ENCODE results near the gene KDM4B.
"Not testable (repeated sequence)": the region's sequence is repeated elsewhere in the genome, so short reads cannot be mapped to it uniquely, and the experiment has no call there.

Gene KDM4B

DNA sequence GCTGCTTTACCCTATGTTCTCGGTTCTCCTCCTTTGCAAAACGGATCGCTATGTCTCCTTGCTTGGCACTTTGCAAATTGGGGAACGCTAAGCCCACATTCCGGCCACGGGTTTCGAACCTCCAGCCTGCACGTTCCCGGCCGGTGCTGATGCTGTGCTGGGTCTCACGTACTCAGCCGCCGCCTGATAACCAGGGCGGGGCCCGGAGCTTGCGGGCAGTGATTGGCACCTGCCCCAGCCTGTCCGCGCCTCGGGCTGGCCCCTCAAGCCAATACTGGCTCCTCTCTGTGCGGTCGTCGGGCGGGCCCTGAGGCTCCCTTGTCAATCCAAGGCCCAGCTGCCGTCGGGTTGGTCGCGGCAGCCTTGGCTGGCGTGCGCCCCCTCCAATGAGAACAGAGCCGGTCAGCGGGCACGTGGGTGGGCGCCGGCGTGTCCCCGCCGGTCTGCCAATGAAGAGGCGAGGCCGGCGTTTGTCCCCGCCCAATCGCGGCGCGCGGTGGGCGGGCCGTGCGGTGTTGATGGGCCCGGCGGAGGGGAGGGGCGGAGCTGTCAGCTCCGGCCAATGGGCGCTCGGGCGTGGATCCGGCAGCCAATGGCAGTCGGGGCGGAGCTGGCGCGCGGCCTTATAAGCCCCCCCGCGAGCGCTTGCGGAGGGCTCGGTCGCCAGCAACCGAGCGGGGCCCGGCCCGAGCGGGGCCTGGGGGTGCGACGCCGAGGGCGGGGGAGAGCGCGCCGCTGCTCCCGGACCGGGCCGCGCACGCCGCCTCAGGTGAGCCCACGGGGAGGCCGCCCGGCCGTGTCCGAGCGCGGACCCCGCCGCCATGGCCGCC is at the start of gene KDM4B:
Gene KDM4B, plus strand, starts transcription at position 652 of the 830 bp plus-strand sequence. CDS start 63,778 bp downstream, outside the sequence.
- DNase-seq = peak; percentile 99 to 100

DNA sequence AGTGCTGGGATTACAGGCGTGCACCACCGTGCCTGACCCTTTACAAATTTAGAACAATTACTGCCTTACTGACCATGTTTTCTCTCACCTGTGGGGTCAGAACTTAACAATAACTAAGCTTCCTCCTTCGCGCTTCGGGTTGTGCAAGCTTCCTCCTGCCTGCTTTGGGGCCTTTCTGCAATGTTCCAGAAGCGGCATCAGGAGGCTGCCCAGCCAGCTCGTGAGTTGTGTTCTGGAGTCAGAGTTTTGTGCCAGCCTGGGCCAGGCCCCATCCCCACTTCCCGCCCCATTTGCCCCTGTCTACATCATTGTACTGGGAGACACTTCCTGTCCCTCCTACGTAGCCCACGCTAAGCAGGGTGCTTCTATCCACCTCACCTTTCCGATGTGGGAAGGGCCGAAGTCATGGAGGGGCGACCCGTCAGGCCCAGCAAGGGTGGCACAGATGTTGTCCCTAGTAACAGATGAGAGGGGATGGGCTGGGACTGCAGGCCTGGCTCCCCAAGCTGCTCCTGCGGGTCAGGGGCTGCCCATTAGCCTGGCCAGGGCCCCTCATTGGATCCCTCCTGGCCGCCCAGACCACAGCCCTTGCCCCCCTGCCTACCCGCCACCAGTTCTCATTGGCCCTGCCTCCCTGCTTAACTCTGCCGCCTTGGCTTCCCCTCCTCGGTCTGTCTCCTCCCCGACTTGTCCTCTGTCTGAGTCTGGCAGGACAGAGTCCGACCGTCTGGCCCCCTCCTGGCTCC is 46.2 kb upstream of the KDM4B start:
- DNase-seq = no peak

DNA sequence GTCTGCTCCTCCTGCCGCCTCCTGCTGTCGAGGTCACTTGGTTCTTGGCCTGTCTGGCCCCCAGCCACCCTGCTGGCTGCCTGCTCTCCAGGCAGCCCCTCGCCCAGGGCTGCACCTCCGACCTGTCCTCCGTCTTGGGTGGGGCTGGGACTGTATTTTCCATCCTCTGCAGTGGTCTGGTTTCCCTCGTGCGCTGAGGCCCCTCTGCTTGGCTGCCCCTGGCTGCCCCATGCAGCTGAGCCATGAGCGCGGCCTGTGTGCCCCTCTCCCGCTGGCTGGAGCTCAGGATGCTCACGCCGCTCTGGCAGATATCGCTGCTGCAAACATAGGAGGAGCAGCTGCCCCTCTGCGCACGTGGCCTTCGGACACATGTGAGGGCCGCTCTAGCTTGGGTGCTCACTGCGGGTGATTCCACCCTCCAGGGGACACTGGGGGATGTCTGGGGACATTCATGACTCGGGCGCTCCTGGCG is 45.6 kb upstream of the KDM4B start:
- DNase-seq = no peak

DNA sequence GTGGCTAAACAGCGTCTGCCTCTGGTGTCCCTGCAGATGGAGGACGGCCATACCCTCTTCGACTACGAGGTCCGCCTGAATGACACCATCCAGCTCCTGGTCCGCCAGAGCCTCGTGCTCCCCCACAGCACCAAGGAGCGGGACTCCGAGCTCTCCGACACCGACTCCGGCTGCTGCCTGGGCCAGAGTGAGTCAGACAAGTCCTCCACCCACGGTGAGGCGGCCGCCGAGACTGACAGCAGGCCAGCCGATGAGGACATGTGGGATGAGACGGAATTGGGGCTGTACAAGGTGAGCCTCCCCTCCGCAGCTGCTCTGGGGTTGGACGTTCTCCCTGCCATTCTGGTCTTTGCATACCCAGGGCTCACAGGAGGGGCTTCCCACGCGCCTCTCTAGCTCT is 39.7 kb upstream of the KDM4B start:
- DNase-seq = no peak

DNA sequence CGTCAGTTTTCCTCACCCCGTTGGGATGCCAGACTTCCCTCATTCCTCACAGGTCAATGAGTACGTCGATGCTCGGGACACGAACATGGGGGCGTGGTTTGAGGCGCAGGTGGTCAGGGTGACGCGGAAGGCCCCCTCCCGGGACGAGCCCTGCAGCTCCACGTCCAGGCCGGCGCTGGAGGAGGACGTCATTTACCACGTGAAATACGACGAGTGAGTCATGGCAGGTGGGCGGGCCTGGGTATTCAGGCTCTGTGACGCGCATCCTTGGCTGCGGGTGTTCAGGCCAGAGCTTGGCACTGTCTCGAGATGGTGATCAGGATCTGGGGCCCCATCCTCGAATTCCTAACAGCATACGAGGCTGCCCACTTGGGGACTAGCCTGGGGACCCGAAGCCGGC is 38.2 kb upstream of the KDM4B start:
- peak; percentile 53 to 54 for DNase-seq

DNA sequence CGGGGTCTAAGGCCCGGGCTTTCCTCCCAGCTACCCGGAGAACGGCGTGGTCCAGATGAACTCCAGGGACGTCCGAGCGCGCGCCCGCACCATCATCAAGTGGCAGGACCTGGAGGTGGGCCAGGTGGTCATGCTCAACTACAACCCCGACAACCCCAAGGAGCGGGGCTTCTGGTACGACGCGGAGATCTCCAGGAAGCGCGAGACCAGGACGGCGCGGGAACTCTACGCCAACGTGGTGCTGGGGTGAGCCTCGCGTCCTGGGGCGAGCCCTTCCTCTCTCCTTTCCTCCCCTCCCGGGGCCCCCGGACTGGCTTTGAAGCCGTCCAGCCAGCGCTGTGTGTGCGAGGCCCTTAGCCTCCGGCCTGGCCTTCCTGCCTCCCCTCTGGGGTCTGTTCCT is 36.2 kb upstream of the KDM4B start:
- DNase-seq = no peak

DNA sequence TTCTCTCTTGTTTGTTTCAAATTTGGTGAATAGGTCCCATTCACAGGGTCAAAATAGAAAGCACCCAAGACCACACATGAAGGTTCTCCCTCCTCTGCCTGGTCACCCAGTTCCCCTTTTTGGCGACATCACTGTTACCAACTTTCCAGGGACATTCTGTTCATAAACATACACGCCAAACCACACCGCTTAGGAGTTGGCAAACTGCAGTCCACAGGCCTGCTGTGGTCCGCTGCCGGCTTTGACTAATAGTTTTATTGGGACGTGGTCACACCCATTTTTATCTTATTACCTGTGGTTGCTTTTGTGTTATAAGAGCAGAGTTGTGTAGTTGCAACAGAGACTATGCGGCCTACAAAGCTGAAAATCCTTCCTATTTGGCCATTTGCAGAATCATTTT is 35.4 kb upstream of the KDM4B start:
- no peak for DNase-seq

DNA sequence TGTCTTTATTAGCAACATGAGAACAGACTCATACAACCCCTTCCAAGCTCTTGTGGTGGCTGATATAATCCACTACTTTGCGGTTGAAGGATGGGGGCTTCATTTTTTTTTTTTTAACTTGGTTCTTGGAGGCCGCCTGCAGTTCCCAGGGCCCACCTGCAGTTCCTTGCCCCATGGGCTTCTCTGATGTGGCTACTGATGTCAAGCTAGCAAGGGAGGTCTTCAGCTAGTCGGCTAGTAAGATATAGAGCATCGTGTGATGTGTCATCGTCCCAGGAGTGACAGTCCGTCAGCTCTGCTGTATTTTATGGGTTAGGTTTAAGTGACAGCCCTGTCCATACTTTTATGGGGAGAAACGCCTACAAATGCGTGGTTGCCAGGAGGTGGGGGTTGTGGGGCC is 33.5 kb upstream of the KDM4B start:
- no peak for DNase-seq

DNA sequence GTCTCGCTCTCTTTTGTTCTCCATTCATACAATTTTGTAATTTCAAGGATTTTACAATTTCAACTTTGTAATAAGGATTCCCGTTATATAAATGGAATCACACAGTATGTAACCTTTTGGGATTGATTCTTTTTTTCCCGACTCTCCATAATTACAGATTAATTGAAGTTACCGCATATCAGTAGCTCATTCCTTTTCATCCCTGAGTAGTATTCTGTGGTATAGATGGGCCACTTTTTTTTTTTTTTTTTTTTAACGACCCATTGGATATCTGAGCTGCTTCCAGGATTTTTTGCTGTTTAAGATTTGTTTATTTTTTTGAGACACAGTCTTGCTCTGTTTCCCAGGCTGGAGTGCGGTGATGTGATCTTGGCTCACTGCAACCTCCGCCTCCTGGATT is 31.9 kb upstream of the KDM4B start:
- no peak for DNase-seq

DNA sequence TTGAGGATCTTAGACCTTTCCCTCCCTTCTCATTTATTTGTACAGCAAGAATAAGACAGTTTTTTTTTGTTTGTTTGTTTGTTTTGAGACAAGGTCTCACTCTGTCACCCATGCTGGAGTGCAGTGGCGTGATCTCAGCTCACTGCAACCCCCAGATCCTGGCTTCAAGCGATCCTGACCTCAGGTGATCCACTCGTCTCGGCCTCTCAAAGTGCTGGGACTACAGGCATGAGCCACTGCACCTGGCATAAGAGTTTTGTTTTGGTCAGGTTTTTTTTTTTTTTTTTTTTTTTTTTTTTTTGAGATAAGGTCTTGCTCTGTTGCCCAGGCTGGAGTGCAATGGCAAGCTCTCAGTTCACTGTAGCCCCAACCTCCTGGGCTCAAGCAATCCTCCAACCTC is 30.5 kb upstream of the KDM4B start:
- DNase-seq = not testable (repeated sequence)

DNA sequence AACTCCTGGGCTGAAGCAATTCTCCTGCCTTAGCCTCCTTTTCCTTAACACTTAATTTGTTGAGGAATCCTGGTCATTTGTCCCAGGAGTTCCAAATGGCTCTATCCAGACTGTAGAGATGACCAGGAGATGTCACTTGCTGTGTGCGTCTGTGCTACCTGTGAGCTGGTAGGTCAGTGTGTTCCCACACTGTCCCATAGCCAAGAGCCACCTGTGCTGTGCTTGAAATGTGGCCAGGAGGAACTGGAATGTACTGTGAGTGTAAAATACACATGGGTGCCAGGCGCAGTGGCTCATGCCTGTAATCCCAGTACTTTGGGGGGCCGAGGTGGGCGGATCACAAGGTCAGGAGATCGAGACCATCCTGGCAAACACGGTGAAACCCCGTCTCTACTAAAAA is 29.4 kb upstream of the KDM4B start:
- DNase-seq = no peak

DNA sequence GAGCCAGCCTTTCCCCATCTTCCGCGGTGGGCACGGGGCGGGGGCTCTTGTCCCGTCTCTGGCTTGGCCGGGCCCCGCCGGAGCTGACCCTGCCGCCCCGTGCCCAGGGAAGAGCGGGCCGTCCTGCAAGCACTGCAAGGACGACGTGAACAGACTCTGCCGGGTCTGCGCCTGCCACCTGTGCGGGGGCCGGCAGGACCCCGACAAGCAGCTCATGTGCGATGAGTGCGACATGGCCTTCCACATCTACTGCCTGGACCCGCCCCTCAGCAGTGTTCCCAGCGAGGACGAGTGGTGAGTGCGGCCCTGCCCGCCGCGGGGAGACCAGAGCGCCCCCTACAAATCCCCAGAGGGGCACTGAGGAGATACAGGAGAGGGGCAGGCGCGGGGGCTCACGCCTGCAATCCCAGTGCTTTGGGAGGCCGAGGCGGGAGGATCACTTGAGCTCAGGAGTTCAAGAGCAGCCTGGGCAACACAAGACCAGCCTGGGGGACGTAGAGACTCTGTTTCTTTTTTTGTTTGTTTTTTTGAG is 27.2 kb upstream of the KDM4B start:
- DNase-seq = not testable (repeated sequence)

DNA sequence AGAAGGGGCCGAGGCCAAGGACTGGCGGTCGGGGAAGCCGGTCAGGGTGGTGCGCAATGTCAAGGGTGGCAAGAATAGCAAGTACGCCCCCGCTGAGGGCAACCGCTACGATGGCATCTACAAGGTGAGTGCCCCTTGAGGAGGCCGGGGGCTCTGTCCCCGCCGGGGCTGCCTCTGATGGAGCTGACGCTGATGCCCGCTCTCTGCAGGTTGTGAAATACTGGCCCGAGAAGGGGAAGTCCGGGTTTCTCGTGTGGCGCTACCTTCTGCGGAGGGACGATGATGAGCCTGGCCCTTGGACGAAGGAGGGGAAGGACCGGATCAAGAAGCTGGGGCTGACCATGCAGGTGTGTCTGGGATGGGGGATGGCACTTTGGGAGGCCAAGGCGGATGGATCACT is 18.3 kb upstream of the KDM4B start:
- not testable (repeated sequence) for DNase-seq

DNA sequence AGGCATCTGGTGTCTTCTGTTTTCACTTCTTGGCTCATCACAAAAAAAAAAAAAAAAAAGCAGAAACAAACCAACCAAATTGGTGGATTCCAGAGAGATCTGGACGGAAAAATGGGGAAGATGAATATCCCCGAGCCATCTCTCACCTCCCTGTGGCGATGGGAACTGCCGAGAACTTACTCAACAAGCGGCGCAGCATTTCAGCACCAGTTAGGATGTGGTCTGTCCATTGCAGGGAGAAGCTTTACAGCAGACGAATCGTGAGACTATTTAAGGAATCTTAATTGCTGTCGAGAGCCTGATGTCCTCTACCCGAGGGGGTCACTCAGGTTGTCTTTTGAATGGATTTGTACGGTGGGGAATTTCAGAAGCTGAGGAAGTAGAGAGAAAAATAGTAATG is 17.3 kb upstream of the KDM4B start:
- DNase-seq = no peak

DNA sequence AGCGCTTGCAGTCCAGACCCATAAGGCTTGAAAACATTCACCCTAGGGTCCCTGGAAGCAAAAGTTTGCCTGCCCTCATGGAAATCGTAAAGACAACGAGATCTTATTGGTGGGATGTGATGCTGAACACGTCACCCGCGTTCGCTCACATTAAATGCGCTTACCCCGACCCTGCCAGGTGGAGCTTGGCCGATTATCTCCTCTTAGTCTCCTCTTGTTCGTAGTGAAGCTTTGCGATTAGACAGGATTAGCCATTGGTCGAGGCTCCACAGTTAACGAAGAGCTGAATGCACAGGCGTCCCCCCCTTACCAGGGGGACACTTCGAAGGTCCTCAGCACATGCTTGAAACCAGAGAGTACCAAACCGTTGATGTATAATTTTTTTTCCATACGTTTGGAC is 16.0 kb upstream of the KDM4B start:
- no peak for DNase-seq

DNA sequence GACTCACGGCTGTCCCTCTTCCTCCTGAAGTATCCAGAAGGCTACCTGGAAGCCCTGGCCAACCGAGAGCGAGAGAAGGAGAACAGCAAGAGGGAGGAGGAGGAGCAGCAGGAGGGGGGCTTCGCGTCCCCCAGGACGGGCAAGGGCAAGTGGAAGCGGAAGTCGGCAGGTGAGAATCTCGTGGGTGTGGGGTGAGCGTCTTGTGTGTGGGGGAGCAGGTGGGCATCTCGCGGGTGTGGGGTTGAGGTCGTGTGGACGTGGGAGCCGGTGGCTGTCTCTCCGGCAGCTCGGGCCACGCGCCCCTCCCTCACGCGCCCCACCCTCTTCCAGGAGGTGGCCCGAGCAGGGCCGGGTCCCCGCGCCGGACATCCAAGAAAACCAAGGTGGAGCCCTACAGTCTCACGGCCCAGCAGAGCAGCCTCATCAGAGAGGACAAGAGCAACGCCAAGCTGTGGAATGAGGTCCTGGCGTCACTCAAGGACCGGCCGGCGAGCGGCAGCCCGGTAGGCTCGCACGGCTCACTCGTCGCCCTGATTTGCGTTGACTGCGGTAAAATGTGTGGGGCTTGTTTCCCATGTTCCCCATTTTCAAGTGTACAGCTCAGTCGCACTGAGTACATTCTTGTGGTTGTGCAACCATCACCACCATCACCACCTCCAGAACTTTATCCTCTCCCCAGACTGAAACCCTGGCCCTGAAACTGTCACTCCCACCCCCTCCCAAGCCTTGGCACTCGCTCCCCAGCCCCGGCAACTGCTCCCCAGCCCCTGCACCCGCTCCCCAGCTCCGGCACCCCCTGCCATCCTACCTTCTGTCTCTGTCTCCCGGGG is 14.4 kb upstream of the KDM4B start:
- not testable (repeated sequence) for DNase-seq

DNA sequence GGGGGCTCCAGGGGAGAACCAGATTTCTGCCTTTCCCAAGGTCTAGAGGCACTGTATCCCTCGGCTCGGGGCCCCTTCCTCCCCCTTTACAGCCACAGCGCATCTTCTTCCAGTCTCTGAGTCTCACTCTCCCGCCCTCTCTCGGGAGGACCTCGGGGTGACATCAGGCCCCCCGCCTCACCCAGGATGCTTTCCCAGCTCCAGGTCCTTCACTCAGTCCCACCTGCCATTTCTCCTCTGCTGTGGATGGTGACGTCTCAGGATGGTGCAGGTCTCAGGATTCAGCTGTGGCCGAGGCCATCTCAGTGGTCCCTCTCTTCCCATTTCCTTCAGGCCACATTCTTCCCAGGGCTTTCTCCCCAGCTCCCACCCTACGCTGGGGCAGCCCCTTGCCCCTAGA is 13.6 kb upstream of the KDM4B start:
- no peak for DNase-seq

DNA sequence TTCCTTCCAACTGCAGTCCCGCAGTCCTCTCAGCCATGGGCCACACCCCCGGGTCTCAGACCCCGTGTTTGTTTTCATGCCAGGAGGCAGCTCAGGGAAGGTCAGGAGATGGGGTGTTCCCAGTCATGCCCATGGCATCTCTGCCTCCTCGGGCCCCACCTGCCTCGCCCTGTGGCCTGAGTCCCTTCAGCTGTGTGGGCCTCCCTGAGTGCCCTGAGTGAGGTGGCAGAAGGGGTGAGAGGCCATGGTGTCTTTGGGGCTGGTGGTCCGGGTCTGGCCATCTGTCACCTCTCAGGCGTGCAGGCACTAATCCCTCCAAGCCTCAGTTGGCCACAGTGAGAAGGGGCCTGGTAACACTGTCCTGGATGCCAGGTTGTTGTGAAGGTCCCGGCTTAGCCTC is 10.9 kb upstream of the KDM4B start:
- no peak for DNase-seq

DNA sequence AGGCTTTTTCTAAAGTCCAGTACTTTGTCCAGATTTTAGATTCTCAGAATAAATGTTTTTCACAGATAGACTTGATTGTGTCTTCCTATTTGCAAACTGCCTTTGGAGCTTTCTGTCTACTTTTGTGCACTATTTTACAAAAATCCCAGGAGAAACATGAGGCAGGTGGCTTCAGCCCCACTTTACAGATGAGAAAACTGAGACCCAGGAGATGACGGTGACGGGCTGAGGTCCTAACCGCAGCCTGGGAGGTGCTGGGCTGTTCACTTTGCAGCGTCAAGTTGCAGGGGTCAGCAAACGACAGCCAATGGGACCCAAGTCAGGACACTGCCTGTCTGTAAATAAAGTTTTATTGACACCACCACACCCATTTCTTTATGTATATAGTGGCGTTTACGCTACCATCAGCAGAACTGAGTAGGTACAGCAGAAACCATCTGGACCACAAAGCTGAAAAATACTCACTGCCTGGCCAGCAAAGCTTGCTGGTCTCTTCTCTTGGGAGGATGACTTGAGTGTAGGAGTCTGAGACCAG is 6.8 kb upstream of the KDM4B start:
- no peak for DNase-seq

DNA sequence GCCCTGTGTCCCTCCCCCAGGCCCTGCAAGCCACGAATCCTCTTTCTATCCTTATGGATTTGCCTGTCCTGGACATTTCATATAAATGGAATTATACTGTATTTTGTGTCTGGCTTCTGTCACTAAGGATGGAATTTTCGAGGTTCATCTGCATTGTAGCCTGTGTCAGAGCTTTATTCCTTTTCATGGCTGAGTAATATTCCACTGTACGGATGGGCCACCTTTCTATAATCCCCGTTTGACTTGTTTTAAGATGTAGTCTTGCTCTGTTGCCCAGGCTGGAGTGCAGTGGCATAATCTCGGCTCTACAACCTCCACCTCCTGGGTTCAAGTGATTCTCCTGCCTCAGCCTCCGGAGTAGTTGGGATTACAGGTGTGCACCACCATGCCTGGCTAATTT is 3.9 kb upstream of the KDM4B start:
- no peak for DNase-seq

DNA sequence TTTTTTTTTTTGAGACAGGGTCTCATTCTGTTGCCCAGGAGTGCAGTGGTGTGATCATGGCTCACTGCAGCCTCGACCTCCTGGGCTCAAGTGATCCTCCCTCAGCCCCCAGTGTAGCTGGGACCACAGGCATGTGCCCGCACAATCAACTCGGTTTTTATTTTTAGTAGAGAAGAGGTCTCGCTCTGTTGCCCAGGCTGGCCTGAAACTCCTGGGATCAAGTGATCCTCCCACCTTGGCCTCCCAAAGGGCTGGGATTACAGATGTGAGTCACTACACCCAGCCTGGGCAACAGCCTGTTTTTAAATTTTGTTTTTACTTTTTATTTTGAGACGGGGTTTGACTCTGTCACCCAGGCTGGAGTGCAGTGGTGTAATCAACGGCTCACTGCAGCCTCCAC is 2.3 kb upstream of the KDM4B start:
- no peak for DNase-seq

DNA sequence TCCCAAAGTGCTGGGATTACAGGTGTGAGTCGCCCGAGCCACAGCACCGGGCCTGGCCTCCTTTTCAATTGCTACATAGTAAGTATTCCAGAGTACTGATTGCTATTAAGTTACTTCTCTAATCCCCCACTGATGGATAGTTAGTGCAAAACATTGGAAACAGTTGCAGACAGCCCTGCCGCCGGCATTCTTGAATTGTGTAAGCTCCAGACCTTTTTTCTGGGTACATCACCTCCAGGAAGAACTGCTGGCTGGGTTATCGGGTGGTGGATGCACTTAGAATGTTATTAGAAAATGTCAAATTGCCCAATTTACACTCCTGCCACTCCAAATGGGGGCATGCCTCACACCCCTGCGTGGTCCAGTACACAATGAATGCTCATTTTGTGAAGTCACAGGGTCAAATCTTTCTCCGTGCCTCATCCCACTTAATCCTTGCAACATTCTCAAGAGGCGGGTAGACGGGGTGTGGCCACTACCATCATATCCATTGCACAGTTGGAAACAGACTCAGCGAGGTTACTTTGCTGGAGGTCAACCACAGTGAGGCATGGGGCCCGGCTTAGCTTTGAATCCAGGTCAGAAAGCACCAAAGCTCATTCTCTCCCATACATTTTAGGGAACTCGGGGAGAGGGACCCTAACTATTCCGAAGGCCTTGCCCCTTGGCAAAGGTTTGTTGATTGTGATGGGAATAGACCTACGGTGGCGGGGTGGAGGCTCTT is 1.0 kb upstream of the KDM4B start:
- DNase-seq = no peak
